ENCODE results near the gene GTPBP4.
"Not testable (repeated sequence)": the region's sequence is repeated elsewhere in the genome, so short reads cannot be mapped to it uniquely, and the experiment has no call there.

Gene GTPBP4

GRCh38 chr10:1056326-1057105 lies 68.3 kb downstream of the GTPBP4 start, which contains the start of gene WDR37:
Gene WDR37 (plus strand): TSS chr10:1056385. CDS start chr10:1072156, 15,771 bp downstream.
- DNase-seq (ENCODE audit: low read depth in 2 of 2) = peak; percentile 76 to 83

- no peak for DNase-seq (ENCODE audit: low read depth in 2 of 2)
Measured at GRCh38 chr10:1057106-1057657, 68.9 kb downstream of the GTPBP4 start.

GRCh38 chr10:1058017-1058416 lies 69.8 kb downstream of the GTPBP4 start:
- no peak for DNase-seq (ENCODE audit: low read depth in 2 of 2)

DNA sequence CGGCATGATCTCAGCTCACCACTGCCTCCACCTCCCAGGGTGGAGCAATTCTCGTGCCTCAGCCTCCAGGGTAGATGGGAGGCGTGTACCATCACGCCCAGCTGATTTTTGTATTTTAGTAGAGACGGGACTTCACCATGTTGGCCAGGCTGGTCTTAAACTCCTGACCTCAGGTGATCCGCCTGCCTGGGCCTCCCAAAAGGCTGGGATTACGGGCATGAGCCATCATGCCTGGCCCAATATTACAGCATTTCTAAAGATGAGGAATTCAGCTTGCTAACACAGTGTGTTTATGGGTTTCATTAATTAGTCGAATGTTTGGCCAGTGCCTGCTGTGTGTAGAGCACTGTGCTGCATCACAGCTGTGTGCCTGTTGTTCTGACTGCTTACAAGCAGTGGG lies 71.7 kb downstream of the GTPBP4 start:
- no peak for DNase-seq (ENCODE audit: low read depth in 2 of 2)

DNA sequence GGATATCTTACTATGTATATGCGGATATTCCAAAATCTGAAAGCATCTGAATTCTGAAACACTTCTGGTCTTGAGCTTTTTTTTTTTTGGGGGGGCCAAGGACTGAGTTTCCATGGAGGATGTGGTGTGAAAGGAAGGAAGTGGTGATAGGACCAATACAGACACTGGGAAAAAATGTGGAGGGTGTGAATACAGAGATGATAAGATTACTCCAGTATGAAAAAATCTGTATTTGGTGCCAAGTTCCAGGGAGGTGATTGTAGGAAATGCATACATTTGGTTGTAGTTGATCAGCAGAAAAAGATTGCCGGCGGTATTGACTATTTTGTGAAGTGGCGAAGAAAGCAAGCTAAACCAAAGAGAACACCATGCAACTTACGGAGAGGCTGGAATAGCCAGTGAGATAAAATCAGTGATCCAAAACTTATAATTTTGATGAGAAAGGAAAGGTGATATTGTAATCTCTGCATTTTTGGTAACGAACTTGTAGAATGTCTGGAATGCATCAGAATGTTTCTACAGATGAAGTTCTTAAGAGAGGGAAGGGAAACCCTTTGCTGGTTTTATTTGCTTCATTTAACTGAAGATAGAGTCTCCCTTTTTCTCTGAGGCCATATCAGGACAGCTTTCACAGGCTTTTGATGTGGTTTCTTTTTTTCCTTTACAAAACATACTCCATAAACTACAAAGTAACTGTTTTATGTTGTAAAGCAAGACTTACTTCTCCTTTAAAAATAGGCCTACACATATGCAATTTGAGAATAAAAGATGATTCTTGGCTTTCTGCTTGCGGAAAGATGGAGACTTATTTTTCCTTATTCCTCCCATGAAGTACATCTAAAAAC lies 73.9 kb downstream of the GTPBP4 start:
- no peak for DNase-seq (ENCODE audit: low read depth in 2 of 2)

DNA sequence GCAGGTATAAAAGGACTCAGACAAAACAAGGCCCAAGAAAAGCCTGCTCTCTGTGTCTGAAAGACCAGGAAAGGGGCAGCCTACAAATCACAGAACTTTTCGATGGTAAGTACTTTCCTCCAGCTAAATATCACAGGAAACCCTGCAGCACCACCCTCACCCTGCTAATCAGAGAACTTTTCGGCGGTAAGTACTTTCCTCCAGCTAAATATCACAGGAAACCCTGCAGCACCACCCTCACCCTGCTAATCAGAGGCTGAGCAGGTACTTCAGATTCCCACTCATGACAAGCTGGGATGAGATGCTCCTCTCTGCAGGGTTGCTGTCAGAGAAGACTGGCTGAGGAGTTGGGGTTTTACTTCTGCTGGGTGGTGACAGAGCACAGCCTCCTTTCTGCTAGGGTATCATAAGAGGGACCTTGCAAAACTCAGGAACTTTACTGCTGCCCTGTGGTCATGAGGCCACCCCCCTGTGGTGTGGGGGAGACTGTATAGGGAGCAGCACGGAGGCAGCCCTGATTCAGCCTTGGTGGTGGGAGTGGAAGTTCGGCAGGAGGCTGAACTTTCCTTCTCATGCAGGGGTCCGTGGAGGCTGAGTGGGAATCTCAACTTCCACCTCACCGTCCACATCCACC lies 75.1 kb downstream of the GTPBP4 start:
- no peak for DNase-seq (ENCODE audit: low read depth in 2 of 2)

DNA sequence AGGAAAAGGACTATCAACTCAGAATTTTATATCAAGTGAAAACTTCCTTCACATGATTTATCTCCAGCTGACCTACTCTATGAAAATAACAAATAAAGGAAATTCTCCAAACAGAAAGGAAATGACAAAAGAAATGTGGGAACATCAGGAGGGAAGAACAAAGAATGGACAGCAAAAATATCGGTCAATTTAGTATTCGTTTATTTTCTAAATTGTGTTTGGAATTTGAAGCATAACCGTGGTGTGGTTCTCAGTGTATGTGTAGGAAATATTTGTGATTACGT lies 76.7 kb downstream of the GTPBP4 start:
- DNase-seq (ENCODE audit: low read depth in 2 of 2) = no peak

GRCh38 chr10:1066734-1067133 lies 78.5 kb downstream of the GTPBP4 start:
- not testable (repeated sequence) for DNase-seq (ENCODE audit: low read depth in 2 of 2)

- no peak for DNase-seq (ENCODE audit: low read depth in 2 of 2)
Measured at GRCh38 chr10:1068380-1069361, 80.4 kb downstream of the GTPBP4 start.
